ENCODE measurements around the gene RSPH9.

DNA sequence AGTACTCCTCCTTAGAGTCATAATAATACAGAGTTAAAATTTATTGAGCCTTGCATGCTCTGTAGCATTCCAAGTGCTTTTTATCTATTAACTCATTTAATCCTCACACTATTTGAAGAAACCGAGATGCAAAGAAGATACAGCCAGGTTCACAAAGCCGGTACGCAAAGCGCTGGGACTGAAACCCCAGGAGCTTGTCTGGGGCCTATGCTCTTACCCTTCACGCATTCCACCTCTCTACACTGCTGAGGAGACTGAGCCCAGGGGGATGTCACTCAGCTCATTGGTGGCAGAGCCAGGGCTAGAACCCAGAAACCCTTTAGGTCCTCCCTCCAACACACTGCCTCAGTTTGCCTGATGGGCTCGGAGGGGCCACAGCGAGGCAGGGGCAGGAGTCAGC lies 62.4 kb downstream of the RSPH9 start:
- TF ChIP-seq ZNF274 (IDR thresholded peaks at IDR 0.05; ENCODE audit: low read depth, low read length) (no peak), YY1 (IDR thresholded peaks at IDR 0.05; ENCODE audit: insufficient read depth, insufficient read length) (no peak)
